PFSK-1 (cell line): ENCODE data around the gene OSBPL8.

ENCODE experiments used
- FOXP2 ChIP-seq: optimal IDR thresholded peaks from 2 replicates; pipeline ENCODE3; 2011; ENCODE audit warnings: borderline replicate concordance, control low read depth, inconsistent platforms; ENCODE audit not compliant: insufficient read depth; ENCODE audit errors: extremely low read length, extremely low read depth
- POLR2AphosphoS5 ChIP-seq: IDR thresholded peaks from 2 replicates; pipeline ENCODE4 v1.6.1; 2012; ENCODE audit warnings: low read depth, mild to moderate bottlenecking, control low read depth, low read length, moderate library complexity
- SIN3A ChIP-seq: IDR thresholded peaks from 2 replicates; pipeline ENCODE4 v1.6.1; 2012; ENCODE audit warnings: mild to moderate bottlenecking, low read length, moderate library complexity, borderline replicate concordance; ENCODE audit not compliant: insufficient read depth
- TAF1 ChIP-seq: IDR thresholded peaks from 2 replicates; pipeline ENCODE4 v1.6.1; 2012; ENCODE audit warnings: low read length, control low read depth, borderline replicate concordance; ENCODE audit not compliant: insufficient read depth
- TF ChIP-seq, protein P1 (sequence below), 2 experiments: IDR thresholded peaks; 2 replicates each; pipeline versions ENCODE4 v1.6.1 to v1.8.0; 2011 to 2012; ENCODE audit warnings: low read depth in 2 of 2, low read length in 2 of 2, control low read depth in 1 of 2, inconsistent platforms in 1 of 2, mild to moderate bottlenecking in 1 of 2, moderate library complexity in 1 of 2; ENCODE audit not compliant: insufficient read depth in 1 of 2

The OSBPL8 gene

DNA sequence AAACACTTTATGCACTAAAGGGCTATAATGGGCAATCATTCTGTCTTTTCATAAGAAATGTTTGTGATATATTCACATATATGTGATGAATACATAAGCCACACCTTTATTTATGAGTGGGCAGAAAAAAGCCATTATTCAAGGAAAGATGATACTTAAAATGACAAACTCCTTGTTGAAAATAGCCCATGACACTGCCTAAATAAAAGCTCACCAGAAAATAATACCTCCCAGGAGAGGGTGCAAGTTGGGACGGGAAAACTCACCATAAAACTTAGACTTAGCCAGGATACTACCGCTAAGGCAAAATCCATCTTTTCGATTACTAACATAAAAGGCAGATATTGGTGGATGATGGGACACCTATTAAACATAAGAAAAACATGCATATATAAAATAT is 175.6 kb downstream of the OSBPL8 start:
- TF ChIP-seq, protein P1, sequence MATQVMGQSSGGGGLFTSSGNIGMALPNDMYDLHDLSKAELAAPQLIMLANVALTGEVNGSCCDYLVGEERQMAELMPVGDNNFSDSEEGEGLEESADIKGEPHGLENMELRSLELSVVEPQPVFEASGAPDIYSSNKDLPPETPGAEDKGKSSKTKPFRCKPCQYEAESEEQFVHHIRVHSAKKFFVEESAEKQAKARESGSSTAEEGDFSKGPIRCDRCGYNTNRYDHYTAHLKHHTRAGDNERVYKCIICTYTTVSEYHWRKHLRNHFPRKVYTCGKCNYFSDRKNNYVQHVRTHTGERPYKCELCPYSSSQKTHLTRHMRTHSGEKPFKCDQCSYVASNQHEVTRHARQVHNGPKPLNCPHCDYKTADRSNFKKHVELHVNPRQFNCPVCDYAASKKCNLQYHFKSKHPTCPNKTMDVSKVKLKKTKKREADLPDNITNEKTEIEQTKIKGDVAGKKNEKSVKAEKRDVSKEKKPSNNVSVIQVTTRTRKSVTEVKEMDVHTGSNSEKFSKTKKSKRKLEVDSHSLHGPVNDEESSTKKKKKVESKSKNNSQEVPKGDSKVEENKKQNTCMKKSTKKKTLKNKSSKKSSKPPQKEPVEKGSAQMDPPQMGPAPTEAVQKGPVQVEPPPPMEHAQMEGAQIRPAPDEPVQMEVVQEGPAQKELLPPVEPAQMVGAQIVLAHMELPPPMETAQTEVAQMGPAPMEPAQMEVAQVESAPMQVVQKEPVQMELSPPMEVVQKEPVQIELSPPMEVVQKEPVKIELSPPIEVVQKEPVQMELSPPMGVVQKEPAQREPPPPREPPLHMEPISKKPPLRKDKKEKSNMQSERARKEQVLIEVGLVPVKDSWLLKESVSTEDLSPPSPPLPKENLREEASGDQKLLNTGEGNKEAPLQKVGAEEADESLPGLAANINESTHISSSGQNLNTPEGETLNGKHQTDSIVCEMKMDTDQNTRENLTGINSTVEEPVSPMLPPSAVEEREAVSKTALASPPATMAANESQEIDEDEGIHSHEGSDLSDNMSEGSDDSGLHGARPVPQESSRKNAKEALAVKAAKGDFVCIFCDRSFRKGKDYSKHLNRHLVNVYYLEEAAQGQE (IDR thresholded peaks at IDR 0.05; ENCODE audit: insufficient read depth in 1 of 2, low read depth in 2 of 2, low read length in 2 of 2) = no peak
- no peak for TF ChIP-seq FOXP2
- TF ChIP-seq SIN3A = no peak

DNA sequence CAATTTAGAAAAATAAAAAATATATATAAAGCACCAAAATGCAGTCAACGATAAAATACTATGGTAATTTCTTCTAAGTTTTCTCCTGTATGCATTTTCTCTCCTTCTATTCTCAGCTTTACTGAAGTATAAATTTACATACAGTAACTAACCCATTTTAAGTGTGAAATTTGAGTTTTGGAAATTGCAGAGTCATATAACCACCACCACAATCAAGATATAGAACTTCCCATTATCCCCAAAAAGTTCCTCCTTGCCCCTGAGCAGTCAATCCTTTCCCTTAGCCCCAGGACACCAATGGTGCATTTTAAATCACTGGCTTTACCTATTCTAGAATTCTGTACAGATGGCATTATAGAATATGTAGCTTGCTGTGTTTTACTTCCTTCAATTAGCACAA is 180.3 kb downstream of the OSBPL8 start:
- TF ChIP-seq, protein P1 (IDR thresholded peaks at IDR 0.05; ENCODE audit: insufficient read depth in 1 of 2, low read depth in 2 of 2, low read length in 2 of 2) = no peak
- no peak for TF ChIP-seq FOXP2
- no peak for TF ChIP-seq TAF1
- TF ChIP-seq SIN3A = no peak
- TF ChIP-seq POLR2AphosphoS5 = no peak

DNA sequence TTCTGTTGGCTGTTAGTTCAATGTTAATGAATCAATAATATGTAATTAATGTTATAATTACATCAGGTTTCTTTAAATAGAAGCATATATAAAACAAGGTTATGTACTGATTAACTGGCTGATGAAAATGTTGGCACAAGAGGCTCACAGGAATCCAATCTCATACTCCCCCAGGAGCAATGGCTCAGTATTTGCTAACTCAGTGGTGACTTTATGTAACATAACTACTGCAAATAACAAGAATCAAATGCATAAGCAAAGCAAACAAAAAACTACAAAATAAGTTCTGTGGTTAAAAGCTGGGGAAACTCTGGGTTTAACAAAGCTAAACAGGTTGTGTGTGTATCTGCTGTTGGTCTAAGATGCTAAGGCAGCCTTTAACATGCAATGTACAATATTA is 183.6 kb downstream of the OSBPL8 start:
- no peak for TF ChIP-seq SIN3A
- no peak for TF ChIP-seq POLR2AphosphoS5
- TF ChIP-seq, protein P1 (IDR thresholded peaks at IDR 0.05; ENCODE audit: insufficient read depth in 1 of 2, low read depth in 2 of 2, low read length in 2 of 2) = no peak
- no peak for TF ChIP-seq TAF1
- TF ChIP-seq FOXP2 = no peak

DNA sequence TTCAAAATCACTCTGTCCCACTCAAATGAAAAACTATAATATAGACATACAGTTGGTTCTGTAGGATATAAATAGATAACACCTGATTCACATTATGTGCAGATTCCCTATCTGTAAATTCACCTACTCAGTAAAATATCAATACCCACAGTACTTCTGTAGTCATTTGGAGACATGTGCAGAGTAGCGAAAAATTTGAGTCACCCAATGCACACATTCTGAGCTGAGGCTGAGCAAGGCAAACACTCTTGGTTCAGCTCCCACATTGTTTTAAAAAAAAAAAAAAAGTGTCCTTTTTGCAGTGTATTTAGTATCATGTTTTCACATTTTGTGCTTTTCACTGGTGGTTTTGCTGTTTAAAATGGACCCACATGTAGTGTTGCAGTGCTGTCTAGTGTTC is 184.1 kb downstream of the OSBPL8 start:
- TF ChIP-seq POLR2AphosphoS5 (no peak), FOXP2 (no peak), SIN3A (no peak), TAF1 (no peak)
- TF ChIP-seq, protein P1 (IDR thresholded peaks at IDR 0.05; ENCODE audit: insufficient read depth in 1 of 2, low read depth in 2 of 2, low read length in 2 of 2) = no peak

DNA sequence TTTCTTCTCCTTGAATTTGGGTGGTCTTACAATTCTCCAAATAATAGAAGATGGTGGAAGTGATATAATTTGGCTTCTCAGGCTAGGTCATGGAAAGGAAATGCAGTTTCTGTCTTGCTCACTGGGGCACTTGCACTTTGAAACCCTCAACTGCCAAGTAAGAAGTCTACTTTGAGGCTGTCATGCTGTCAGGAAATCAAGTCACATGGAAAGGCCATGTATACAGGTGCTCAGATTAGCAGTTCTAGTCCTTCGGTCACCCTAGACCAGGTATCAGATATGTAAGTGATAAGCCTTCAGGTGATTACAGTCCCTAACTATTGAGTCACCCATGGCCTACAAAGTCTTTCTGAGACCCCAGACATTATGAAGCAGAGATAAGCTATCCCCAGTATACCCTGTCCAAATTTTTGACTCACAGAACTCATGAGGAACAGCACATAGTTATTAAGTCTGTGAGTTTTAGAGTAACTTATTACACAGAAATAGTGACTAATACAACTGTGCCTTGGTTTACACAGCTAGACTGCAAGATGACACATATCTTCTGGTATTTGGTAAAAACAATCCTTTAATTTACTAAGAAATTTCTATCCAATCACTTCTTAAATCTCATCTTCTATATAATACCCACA is 185.1 kb downstream of the OSBPL8 start:
- TF ChIP-seq POLR2AphosphoS5 (no peak), FOXP2 (no peak), TAF1 (no peak), SIN3A (no peak)
- TF ChIP-seq, protein P1 (IDR thresholded peaks at IDR 0.05; ENCODE audit: insufficient read depth in 1 of 2, low read depth in 2 of 2, low read length in 2 of 2) = no peak
